GM12872 (cell line): ENCODE measurements around the gene PPP1R2B.

Experiments used
- TF ChIP-seq, protein P1 (sequence below): IDR thresholded peaks from 3 replicates; pipeline ENCODE4 v1.5.1; 2011; ENCODE audit warnings: low read depth, mild to moderate bottlenecking, low read length, moderate library complexity; ENCODE audit not compliant: insufficient read depth

Gene PPP1R2B

DNA sequence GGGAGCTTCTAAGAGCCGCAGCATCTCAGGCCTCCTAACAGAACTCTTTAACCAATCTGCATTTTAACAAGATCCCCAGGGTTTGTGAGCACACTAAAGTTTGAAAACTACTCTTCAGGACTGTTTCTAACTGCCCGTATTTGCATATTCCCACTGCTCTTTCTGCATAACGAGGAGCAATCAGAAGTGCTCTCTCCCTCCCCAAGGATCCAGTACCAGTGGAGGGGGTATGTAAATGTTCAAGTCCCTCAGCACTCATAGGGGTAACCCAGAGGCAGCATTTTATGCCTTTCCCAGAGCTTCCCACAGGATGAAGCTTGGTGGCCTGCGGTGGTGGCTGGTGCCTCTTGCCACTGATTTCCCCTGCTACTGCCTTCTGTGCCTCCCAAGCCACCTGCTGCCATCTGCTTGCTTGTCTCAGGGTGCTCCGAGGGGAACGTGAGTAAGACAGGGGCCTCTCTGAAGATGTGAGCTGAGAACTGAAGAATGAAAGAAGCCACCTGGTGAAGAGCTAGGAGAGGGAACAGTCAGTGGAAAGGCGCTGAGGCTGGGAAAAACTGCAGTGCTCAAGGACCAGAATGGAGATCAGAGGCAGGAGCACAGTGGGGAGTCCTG lies 30.0 kb upstream of the PPP1R2B start:
- TF ChIP-seq, protein P1, sequence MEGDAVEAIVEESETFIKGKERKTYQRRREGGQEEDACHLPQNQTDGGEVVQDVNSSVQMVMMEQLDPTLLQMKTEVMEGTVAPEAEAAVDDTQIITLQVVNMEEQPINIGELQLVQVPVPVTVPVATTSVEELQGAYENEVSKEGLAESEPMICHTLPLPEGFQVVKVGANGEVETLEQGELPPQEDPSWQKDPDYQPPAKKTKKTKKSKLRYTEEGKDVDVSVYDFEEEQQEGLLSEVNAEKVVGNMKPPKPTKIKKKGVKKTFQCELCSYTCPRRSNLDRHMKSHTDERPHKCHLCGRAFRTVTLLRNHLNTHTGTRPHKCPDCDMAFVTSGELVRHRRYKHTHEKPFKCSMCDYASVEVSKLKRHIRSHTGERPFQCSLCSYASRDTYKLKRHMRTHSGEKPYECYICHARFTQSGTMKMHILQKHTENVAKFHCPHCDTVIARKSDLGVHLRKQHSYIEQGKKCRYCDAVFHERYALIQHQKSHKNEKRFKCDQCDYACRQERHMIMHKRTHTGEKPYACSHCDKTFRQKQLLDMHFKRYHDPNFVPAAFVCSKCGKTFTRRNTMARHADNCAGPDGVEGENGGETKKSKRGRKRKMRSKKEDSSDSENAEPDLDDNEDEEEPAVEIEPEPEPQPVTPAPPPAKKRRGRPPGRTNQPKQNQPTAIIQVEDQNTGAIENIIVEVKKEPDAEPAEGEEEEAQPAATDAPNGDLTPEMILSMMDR: no peak

DNA sequence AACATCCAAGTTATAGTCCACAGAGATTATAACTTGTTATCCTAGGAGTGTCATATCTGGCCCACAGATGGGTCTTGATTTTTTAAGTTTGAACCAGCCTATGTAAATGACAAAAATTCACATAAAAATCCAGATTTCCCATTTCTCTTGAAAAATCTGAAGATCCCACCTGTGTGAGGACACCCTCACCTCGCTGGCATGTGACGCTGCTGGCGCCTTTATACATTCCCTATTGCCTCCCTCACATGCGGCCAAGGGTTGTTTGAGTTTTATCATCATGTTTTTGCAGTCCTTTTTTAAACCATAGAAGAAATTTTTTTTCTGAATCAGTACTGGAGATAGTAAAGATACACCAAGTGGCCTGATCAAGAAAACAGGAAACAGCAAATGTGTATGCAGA lies 25.9 kb upstream of the PPP1R2B start:
- TF ChIP-seq, protein P1: no peak

DNA sequence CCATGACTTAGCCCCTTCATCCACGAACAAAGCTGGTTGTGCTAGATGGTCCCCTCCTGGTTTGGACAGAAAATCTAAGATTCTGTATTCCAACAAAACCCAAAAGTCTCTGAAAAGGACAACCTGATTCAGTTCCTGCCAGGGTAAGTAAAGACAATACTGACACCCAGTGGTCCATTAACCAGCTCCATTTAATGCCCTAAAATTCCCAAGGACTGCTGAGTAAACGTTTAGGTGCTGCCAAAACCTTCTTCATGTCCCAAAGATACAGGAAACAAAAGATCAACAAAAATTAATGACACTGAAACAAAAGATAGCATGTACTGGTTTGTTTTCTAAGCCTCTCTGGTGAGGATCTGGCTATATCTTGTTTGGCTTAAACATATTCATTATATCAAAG lies 25.3 kb upstream of the PPP1R2B start:
- TF ChIP-seq, protein P1: peak; percentile 27; the same call in 1 of the 3 replicates

DNA sequence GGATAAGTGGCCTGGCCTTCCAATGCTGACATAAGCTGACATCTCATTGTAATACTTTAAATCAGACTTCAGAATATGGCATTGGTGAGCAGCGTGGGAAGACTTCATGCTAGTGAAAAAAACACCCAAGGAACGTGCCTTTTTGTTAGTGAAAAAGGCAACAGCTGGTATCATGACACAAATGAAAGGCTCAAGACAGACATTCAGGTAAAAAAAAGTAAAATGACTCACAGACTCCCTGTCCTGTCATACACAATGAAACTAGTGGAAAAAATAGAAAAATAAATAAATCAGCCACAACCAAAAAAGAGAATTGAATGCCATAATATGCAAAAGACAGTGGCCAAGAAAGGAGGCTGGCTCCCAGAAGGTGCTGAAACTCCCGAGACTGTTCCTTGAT lies 24.4 kb upstream of the PPP1R2B start:
- TF ChIP-seq, protein P1: no peak

DNA sequence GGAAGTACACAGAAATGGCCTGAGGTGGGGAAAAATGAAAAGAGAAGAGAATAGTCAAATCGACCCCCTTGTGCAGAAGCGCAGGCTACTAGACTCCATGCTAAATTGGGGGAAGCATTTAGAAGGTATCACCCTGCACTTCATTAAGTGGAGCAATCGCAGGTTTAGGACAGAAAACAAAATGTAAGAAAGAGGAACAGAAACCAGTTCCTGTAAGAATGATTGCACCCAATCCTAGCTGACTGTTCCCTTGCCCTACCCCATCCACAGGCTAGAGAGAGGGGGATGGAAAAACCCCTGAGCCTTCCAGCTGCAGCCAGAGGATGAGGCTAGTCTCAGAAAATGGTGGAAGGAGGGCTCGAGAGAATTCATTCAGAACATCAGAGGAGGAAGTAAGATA lies 23.9 kb upstream of the PPP1R2B start:
- TF ChIP-seq, protein P1: no peak

DNA sequence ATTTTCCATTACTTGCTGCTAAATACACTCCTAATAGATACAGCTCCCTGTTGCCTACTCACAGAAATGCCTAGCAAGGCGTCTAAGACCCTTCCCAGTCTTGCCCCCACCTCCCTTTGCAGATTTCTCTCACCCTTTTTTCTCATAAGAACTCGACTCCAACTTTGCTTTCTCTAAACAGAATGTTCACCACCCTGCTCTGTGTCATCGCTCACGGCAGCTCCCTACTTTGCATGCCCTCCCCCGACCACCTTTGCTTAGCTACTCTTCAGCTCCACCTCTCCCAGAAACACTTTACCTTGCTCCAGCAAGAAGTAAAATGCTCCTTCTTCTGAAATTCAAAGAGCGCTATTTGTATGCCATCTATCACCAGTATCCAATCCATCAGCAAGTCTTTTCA lies 15.2 kb upstream of the PPP1R2B start:
- TF ChIP-seq, protein P1: no peak

DNA sequence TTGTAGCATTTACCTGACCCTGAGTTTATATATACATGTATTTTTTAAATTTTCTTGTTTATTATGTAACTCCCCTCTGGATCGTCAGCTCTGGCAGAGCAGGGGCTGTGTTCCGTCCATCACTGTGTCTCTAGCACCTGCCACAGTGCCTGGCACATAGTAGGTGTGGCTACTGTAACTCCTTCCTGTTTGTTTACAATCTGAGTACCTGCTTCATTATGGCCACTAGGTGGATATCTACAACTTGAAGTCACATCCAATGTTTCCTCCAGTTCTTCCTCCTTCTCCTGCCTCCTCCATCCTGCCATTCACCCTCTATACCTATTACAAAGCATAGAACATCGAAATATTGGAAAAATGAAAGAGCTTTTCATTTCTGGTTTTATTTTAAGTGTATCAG lies 14.2 kb upstream of the PPP1R2B start:
- TF ChIP-seq, protein P1: peak; percentile 66
